Pancreas (tissue), 10 donors: ENCODE results near the gene FATE1. TPM values are rescaled to one million over a fixed set of nuclear protein-coding genes. Genes with fewer than 3 reads are reported as not detected.

ENCODE experiments used
- ATAC-seq, 4 donors: fragments of 200-7000 bp; cut with Tn5 transposase; one replicate each; pipeline versions ENCODE4 v1.8.0 to v1.9.1; 2020; ENCODE audit warnings: mild to moderate bottlenecking in 4 of 4, moderate library complexity in 4 of 4
- DNase-seq, 6 donors: peaks; one replicate each; pipeline ENCODE4 v3.0.0-alpha.2; 2020
- FAIRE-seq: peaks from 2 replicates; lab custom pipeline; 2012; peaks lifted over from hg19 to GRCh38; lab: Jason Lieb, UNC
- H3K27ac ChIP-seq, 4 donors: fragments of 200-600 bp; sonication (generic); 1 replicate in 3 of 4; 2 replicates in 1 of 4; pipeline versions ENCODE4 v1.5.0 to v1.8.0; 2020
- H3K27me3 ChIP-seq, 4 donors: fragments of 200-600 bp; one replicate each; pipeline ENCODE4 v1.8.0; 2021
- H3K36me3 ChIP-seq, 3 donors: fragments of 200-600 bp; sonication (generic) in 1 of 3; one replicate each; pipeline versions ENCODE4 v1.5.0 to v1.8.0; 2020 to 2021
- H3K4me1 ChIP-seq, 3 donors: fragments of 200-600 bp; one replicate each; pipeline ENCODE4 v1.8.0; 2021
- H3K4me3 ChIP-seq, 4 donors: fragments of 200-600 bp; sonication (generic) in 2 of 4; one replicate each; pipeline versions ENCODE4 v1.5.0 to v1.8.0; 2020 to 2021
- H3K9me3 ChIP-seq, 4 donors: fragments of 200-600 bp; one replicate each; pipeline ENCODE4 v1.8.0; 2021
- WGBS, 2 donors: extraction: QIAGEN DNeasy Blood & Tissue Kit; methylation state at CpG; one replicate each; pipeline ENCODE4 v1.1.7; 2013; 5-methylcytosine and 5-hydroxymethylcytosine counted together
- intact Hi-C, 3 donors: fragments of 100-400 bp; cut with DNase I; formaldehyde crosslinking; loops; one replicate each; pipeline versions ENCODE4 v1.11.1 to v1.14.2; 2022
- polyA plus RNA-seq, 2 donors: library from polyadenylated mRNA; stranded (reverse); fragments of 200-250 nt; gene quantifications; one replicate each; pipeline ENCODE4 v1.2.3, GENCODE V29; 2013
- total RNA-seq, 6 donors: library from RNA; stranded (reverse); fragmentation: NEBNext Ultra II Directional in 4 of 6; extraction: Animal tissue kit (Norgen Biotek cat#: 25700) in 4 of 6; gene quantifications; one replicate each; pipeline versions ENCODE4 v1.2.1 to v1.2.4, GENCODE V29; 2021 to 2023
- TF ChIP-seq, protein P1 (sequence below), 4 donors: fragments of 200-600 bp; sonication (generic) in 3 of 4; IDR thresholded peaks; one replicate each; pipeline versions ENCODE4 v1.5.0 to v1.8.0; 2021; ENCODE audit warnings: antibody characterized with exemption in 4 of 4
- donor health status: healthy with polysubstance abuse.
- donor health status: DM: no; HTN: no; CAD: no; lungs with moderate emphysema.
- donor health status: DM: no; HTN: no; CAD: no.
- donor health status: control.
- donor health status: control.
- donor health status: Bipolar disorder and iron deficiency.
- donor health status: DM: yes; HTN: yes; CAD: no.
- donor health status: DM: no; HTN: no; CAD: no.
- donor health status: DM: no; HTN: no; CAD: no.
- donor health status: DM: yes; HTN: yes; CAD: no.

FATE1 gene
- total and polyA plus RNA-seq, 8 donors: 0.07 TPM; not detected in 7

DNA sequence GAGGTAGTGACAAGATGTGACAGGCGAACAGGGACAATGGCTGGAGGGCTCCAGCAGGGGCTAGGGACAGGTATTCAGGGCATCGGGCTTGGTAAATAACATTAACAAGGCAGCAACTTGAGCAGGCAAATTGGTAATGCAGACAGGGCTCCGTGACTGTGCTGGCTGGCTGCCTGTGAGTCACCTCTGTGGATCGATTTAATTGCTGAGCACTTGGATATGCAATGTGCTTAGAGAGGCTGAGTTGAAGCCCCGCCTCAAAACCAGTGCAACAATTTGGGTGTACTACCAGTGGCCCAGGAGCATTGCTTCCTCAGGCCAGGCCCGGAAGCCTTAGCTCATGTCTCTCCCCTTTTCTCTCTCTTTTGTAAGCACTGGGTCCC lies 38.2 kb downstream of the FATE1 start:
- peak in 3 of 6 donors; percentile 19 to 63 (median 52) for DNase-seq
- Histone ChIP-seq H3K27me3 (peaks cover 0 to 16% (median 0%) of the 10 kb centered on the region in 4 donors), H3K9me3 (no peaks in the 10 kb centered on the region), H3K4me3 (no peak overlapping the region), H3K36me3 (no peaks in the 10 kb centered on the region), H3K4me1 (no peaks in the 10 kb centered on the region), H3K27ac (no peak overlapping the region)
- peak; percentile 59 to 76 (median 74) for ATAC-seq
- FAIRE-seq: no peak
- intact Hi-C loops: loop anchor here in 2 of 3 donors (5.0 to 10.0 kb wide), 3 partner anchors 878 to 1061 kb away; partner anchors contain the start of gene GABRQ (in 1 of the 2)
- 43 to 44% methylated on average over 6 of the region's 6 CpGs for WGBS, 2 donors
- TF ChIP-seq, protein P1, sequence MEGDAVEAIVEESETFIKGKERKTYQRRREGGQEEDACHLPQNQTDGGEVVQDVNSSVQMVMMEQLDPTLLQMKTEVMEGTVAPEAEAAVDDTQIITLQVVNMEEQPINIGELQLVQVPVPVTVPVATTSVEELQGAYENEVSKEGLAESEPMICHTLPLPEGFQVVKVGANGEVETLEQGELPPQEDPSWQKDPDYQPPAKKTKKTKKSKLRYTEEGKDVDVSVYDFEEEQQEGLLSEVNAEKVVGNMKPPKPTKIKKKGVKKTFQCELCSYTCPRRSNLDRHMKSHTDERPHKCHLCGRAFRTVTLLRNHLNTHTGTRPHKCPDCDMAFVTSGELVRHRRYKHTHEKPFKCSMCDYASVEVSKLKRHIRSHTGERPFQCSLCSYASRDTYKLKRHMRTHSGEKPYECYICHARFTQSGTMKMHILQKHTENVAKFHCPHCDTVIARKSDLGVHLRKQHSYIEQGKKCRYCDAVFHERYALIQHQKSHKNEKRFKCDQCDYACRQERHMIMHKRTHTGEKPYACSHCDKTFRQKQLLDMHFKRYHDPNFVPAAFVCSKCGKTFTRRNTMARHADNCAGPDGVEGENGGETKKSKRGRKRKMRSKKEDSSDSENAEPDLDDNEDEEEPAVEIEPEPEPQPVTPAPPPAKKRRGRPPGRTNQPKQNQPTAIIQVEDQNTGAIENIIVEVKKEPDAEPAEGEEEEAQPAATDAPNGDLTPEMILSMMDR (IDR thresholded peaks at IDR 0.05): no peak

DNA sequence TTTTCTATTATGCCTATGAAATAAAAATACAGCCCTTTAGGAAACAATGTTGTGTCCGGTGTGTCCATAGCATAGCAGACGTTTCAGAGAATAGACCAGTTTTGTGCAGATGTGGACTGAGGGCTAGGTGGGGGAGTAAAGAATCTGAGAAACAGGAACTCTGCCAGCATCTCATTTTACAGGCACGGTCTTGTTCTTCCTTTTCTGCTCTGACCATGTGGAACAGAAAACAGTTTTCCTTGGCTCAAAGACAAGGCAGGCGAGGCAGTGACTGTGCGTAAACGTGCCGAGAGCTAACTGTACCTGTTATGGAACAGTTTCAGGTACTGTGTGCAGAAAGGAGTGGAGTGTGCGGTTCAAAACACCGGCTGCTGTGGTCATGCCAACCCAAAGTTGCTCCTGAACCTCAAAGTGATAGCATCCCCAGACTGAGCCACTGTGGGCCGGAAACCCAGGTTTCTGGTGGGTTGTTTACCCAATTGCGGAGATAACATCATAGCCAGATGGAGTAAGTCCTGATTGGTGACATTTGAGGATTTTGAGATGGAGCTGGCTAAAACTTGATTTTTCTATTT lies 38.9 kb downstream of the FATE1 start:
- WGBS, 2 donors: 75 to 77% methylated on average over 11 of the region's 11 CpGs
- FAIRE-seq (no peak), DNase-seq (no peak), ATAC-seq (no peak)
- TF ChIP-seq, protein P1 (IDR thresholded peaks at IDR 0.05): no peak
- no peaks in the 10 kb centered on the region for H3K4me1 ChIP-seq
- H3K27ac ChIP-seq: no peak overlapping the region
- no peaks in the 10 kb centered on the region for H3K36me3 ChIP-seq
- peaks cover 0 to 12% (median 0%) of the 10 kb centered on the region in 4 donors for H3K27me3 ChIP-seq
- no peak overlapping the region for H3K4me3 ChIP-seq
- intact Hi-C loops: loop anchor here in 2 of 3 donors (5.0 to 10.0 kb wide), 3 partner anchors 878 to 1060 kb away; partner anchors contain the start of gene GABRQ (in 1 of the 2)
- no peaks in the 10 kb centered on the region for H3K9me3 ChIP-seq

DNA sequence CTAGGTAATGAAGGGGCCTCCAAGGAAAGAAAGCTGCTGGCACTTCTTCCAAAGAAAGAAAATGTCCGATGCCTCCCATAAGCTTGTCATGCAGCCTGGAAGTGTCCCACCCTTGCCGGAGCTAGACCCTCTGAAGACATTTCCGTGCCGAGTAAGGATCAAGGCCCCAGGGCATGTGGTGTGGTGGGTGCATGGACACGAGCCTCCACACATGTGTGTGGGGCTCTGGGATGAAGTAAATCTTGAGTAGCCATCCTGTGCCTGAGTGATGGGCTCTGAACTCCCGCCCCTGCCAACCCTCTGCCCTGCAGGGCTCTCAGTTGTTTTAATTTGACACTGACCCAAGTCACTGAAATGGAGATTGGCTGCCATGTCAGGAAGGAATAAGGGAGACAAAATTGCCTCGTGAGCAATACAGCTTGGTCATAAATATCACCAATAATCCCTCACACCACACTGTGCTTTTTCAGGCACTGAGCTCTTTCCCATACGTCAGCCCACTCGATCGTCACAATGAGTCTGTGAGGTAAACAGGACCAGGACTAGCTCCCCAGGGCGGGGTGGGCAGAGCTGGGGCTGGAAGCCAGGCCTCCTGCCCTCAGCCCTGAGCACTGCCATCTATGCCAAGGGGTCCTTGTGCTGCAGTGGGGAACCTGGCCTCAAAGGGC lies 43.3 kb downstream of the FATE1 start:
- WGBS, 2 donors: 73 to 86% methylated on average over 11 of the region's 11 CpGs
- no peaks in the 10 kb centered on the region for H3K9me3 ChIP-seq
- intact Hi-C loops: loop anchor here in 1 of 3 donors (10.0 kb wide), 1 partner anchor 1056 kb away; no protein-coding TSS in a partner anchor
- no peaks in the 10 kb centered on the region for H3K36me3 ChIP-seq
- no peak for ATAC-seq
- H3K27ac ChIP-seq: no peak overlapping the region
- no peak for FAIRE-seq
- no peak for DNase-seq
- TF ChIP-seq, protein P1 (IDR thresholded peaks at IDR 0.05): no peak
- H3K27me3 ChIP-seq: peaks cover 0 to 4% (median 0%) of the 10 kb centered on the region in 4 donors
- no peaks in the 10 kb centered on the region for H3K4me1 ChIP-seq
- H3K4me3 ChIP-seq: no peak overlapping the region

DNA sequence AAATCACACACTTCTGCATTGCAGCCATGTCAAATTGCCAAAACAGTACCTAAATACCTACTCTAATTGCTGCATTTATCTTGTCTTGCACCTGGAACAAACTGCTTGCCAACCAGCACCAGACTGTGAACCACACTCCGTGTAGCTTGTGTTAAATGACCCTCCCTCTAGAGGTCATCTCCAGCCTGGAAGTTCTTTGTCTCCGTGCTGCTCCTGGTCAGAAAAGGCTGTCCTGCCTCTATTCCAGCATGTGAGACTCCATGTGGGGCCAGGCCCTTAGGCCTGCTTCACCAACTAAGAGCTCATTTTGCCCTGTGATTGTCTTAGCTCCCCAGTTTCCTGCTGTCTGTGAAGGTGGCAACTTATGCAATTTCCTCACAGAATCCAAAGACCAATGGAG lies 47.0 kb downstream of the FATE1 start:
- Histone ChIP-seq H3K4me1 (no peaks in the 10 kb centered on the region), H3K9me3 (no peaks in the 10 kb centered on the region), H3K4me3 (no peak overlapping the region), H3K27ac (no peak overlapping the region), H3K36me3 (no peaks in the 10 kb centered on the region), H3K27me3 (no peaks in the 10 kb centered on the region)
- FAIRE-seq (no peak), ATAC-seq (no peak), DNase-seq (no peak)
- WGBS, 2 donors: 39 to 59% methylated on average over 2 of the region's 2 CpGs
- TF ChIP-seq, protein P1 (IDR thresholded peaks at IDR 0.05): no peak
- intact Hi-C loops: no loop called here

DNA sequence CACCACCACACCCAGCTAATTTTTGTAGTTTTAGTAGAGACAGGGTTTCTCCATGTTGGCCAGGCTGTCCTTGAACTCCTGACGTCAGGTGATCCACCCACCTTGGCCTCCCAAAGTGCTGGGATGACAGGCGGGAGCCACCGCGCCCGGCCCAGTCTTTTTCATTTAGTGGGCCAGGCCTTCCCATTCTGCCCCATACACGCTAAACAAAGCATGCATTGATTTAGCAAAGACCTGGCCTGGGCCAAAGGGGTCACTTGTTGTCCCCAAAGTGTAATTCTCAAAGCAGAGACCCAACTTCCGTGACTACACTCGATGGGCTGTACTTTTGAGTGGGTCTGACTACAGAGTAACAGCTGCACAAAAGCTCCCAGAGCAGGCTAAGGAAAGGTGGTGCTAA lies 47.9 kb downstream of the FATE1 start:
- intact Hi-C loops: no loop called here
- H3K4me1 ChIP-seq: no peaks in the 10 kb centered on the region
- no peaks in the 10 kb centered on the region for H3K9me3 ChIP-seq
- FAIRE-seq (no peak), ATAC-seq (no peak), DNase-seq (no peak)
- no peak overlapping the region for H3K4me3 ChIP-seq
- TF ChIP-seq, protein P1 (IDR thresholded peaks at IDR 0.05): no peak
- WGBS, 2 donors: 90 to 91% methylated on average over 8 of the region's 8 CpGs
- H3K27ac ChIP-seq: no peak overlapping the region
- no peaks in the 10 kb centered on the region for H3K27me3 ChIP-seq
- H3K36me3 ChIP-seq: no peaks in the 10 kb centered on the region
